ENCODE data around the gene GPC5.
A peak's percentile ranks its signal among the peaks of the same experiment; 100 is the strongest.

Gene GPC5

GRCh38 chr13:92574499-92574898, 1176.1 kb downstream of the GPC5 start:
- no peak for DNase-seq (ENCODE audit: low read depth, low spot score)
- H3K4me3 ChIP-seq (ENCODE audit: low read length) = no peak overlapping the region

GRCh38 chr13:92575777-92576176, 1177.4 kb downstream of the GPC5 start:
- H3K4me3 ChIP-seq (ENCODE audit: low read length) = no peak overlapping the region
- no peak for DNase-seq (ENCODE audit: low read depth, low spot score)

- no peak for DNase-seq (ENCODE audit: low read depth, low spot score)
- H3K4me3 ChIP-seq (ENCODE audit: low read length) = no peak overlapping the region
Measured at GRCh38 chr13:92578358-92578757, 1179.9 kb downstream of the GPC5 start.

- DNase-seq (ENCODE audit: low read depth, low spot score) = peak; percentile 5
Measured at GRCh38 chr13:92589955-92590354, 1191.5 kb downstream of the GPC5 start.

GRCh38 chr13:92590503-92590908, 1192.1 kb downstream of the GPC5 start:
- DNase-seq (ENCODE audit: low read depth, low spot score) = no peak

More at GRCh38 chr13:92589955-92590354, 1191.5 kb downstream of the GPC5 start:
- H3K4me3 ChIP-seq (ENCODE audit: low read length) = no peak overlapping the region

GRCh38 chr13:92591117-92591516, 1192.7 kb downstream of the GPC5 start:
- no peak overlapping the region for H3K4me3 ChIP-seq (ENCODE audit: low read length)
- no peak for DNase-seq (ENCODE audit: low read depth, low spot score)

More at GRCh38 chr13:92590503-92590908, 1192.1 kb downstream of the GPC5 start:
- H3K4me3 ChIP-seq (ENCODE audit: low read length) = no peak overlapping the region

GRCh38 chr13:92592757-92593156, 1194.3 kb downstream of the GPC5 start:
- no peak for DNase-seq (ENCODE audit: low read depth, low spot score)
- H3K4me3 ChIP-seq (ENCODE audit: low read length) = no peak overlapping the region

- H3K4me3 ChIP-seq (ENCODE audit: low read length) = no peak overlapping the region
Measured at GRCh38 chr13:92602560-92602959, 1204.1 kb downstream of the GPC5 start.

GRCh38 chr13:92609376-92609775, 1211.0 kb downstream of the GPC5 start:
- no peak overlapping the region for H3K4me3 ChIP-seq (ENCODE audit: low read length)
- DNase-seq (ENCODE audit: low read depth, low spot score) = no peak

More at GRCh38 chr13:92602560-92602959, 1204.1 kb downstream of the GPC5 start:
- no peak for DNase-seq (ENCODE audit: low read depth, low spot score)

GRCh38 chr13:92612892-92613291, 1214.5 kb downstream of the GPC5 start:
- DNase-seq (ENCODE audit: low read depth, low spot score) = no peak
- no peak overlapping the region for H3K4me3 ChIP-seq (ENCODE audit: low read length)

GRCh38 chr13:92613921-92614320, 1215.5 kb downstream of the GPC5 start:
- no peak for DNase-seq (ENCODE audit: low read depth, low spot score)

GRCh38 chr13:92621985-92622384, 1223.6 kb downstream of the GPC5 start:
- no peak overlapping the region for H3K4me3 ChIP-seq (ENCODE audit: low read length)
- DNase-seq (ENCODE audit: low read depth, low spot score) = no peak

More at GRCh38 chr13:92613921-92614320, 1215.5 kb downstream of the GPC5 start:
- H3K4me3 ChIP-seq (ENCODE audit: low read length) = no peak overlapping the region

- DNase-seq (ENCODE audit: low read depth, low spot score) = no peak
- no peak overlapping the region for H3K4me3 ChIP-seq (ENCODE audit: low read length)
Measured at GRCh38 chr13:92622905-92623304, 1224.5 kb downstream of the GPC5 start.

GRCh38 chr13:92626274-92626673, 1227.9 kb downstream of the GPC5 start:
- H3K4me3 ChIP-seq (ENCODE audit: low read length) = no peak overlapping the region
- DNase-seq (ENCODE audit: low read depth, low spot score) = no peak

- DNase-seq (ENCODE audit: low read depth, low spot score) = no peak
- H3K4me3 ChIP-seq (ENCODE audit: low read length) = no peak overlapping the region
Measured at GRCh38 chr13:92640936-92641335, 1242.5 kb downstream of the GPC5 start.

- DNase-seq (ENCODE audit: low read depth, low spot score) = no peak
- no peak overlapping the region for H3K4me3 ChIP-seq (ENCODE audit: low read length)
Measured at GRCh38 chr13:92649140-92649813, 1250.9 kb downstream of the GPC5 start.

- no peak for DNase-seq (ENCODE audit: low read depth, low spot score)
- H3K4me3 ChIP-seq (ENCODE audit: low read length) = no peak overlapping the region
Measured at GRCh38 chr13:92656103-92656502, 1257.7 kb downstream of the GPC5 start.

- H3K4me3 ChIP-seq (ENCODE audit: low read length) = no peak overlapping the region
- DNase-seq (ENCODE audit: low read depth, low spot score) = no peak
Measured at GRCh38 chr13:92656648-92657047, 1258.2 kb downstream of the GPC5 start.

- no peak overlapping the region for H3K4me3 ChIP-seq (ENCODE audit: low read length)
- DNase-seq (ENCODE audit: low read depth, low spot score) = no peak
Measured at GRCh38 chr13:92657565-92657964, 1259.1 kb downstream of the GPC5 start.

GRCh38 chr13:92658293-92658692, 1259.9 kb downstream of the GPC5 start:
- H3K4me3 ChIP-seq (ENCODE audit: low read length) = no peak overlapping the region
- no peak for DNase-seq (ENCODE audit: low read depth, low spot score)

GRCh38 chr13:92661406-92661805, 1263.0 kb downstream of the GPC5 start:
- DNase-seq (ENCODE audit: low read depth, low spot score) = no peak
- H3K4me3 ChIP-seq (ENCODE audit: low read length) = no peak overlapping the region
